HG03039 (cell line): ENCODE data around the gene LRRC47.

Experiments
- ATAC-seq: cut with Tn5 transposase; IDR thresholded peaks from one replicate; pipeline ENCODE4 v1.9.1; 2021; ENCODE audit warnings: mild to moderate bottlenecking, moderate library complexity; ENCODE audit not compliant: unreplicated experiment

Gene LRRC47

DNA sequence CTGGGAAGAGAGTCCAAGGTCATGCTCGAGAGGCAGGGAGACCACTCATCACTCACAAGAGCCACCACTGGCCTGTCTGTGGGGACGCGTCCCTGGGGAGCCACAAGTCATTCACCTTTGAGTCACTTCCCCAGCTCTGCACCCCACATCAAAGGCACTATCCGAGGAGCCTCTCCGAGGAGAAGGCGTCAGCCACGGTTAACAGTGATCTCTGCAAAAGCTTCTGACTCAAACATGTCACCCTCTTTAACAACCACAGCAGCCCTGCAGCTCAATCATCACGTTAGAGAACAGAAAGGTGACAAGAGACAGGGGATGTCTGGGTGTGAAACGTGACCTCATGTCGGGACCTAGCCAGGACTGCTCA, 9.0 kb downstream of the LRRC47 start:
- ATAC-seq: no peak

DNA sequence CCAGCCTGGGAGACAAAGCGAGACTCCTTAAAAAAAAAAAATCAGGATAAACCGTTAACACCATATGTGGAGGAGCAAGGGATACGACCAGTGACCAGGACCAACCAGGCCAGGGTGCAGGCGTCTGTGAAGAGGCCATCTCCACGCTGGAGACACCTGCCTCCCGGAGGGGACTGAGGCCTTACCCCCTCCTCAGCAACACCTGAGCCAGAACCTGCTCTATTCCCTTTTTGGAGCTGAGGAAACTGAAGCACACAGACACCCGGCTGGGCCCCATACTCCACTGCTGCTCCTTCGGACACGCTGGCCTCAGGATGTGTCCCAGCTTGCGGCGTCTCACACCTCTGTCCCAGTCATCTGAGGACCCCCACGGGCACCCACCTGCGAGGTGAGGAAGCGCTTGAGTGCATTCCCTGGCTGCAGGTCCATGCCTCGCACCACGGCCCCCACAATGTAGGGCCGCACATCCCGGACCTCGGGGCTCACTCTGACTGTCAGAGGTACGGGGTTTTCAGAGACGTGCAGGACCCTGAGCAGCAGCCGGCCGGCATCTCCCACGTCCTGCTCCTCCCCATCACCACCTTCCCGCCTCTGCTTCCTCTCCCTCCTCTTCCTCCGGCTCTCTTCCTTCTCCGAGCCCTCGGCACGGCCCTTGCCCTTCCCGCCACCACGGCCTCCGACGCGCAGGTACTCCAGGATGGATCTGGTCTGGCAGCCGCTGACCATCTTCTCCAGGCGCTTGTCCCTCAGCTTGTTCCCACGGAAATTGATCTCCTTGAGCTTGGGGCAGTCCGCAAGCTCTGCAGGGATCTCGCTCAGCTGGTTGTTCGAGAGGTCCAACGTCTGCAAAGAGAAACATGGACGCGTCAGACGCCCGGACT, 9.6 kb downstream of the LRRC47 start:
- no peak for ATAC-seq

DNA sequence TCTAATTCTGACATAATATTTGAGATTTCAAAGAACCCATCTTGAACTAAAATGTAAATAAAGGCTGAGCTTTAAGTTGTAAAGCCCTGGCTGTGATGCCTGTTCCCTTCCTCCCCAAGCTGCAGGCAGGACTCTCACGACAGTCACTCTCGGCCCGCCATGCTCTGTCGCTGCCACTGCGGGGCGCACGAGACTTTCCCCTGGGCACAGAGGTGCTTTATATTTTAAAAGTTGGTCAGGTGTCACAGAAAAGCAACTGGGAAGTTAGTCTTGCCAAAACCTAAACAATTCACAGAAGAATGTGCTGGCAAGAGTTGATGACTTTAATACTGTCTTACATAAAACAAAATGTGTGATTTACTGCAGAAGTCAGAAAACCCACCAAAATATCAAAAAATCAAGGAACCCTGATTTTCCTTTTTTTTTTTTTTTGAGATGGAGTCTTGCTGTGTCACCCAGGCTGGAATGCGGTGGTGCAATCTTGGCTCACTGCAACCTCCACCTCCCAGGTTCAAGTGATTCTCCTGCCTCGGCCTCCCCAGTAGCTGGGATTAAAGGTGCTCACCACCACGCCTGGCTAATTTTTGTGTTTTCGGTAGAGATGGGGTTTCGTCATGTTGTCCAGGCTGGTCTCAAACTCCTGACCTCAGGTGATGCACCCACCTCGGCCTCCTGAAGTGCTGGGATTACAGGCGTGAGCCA, 10.7 kb downstream of the LRRC47 start:
- ATAC-seq: no peak

DNA sequence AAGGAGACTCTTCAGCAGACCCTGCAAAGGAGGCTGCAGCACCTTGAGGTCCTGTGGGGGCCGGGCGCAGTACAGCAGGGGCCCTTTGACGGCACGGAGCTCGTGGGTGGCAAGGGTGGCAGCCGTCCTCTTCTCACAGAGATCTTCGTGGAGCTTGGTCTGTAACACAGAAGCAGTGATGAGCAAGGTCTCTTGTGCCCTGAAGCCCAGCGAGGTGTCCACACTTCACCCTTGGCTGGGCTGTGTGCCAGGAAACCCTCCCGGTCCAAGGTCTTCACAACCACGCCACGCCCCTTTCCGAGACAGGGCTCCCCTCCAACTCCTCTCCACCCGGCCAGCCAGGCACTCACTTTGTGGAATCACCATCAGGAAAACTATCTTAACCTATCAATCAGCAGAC, 11.3 kb downstream of the LRRC47 start:
- no peak for ATAC-seq

GRCh38 chr1:3783651-3784474, 12.4 kb downstream of the LRRC47 start:
- no peak for ATAC-seq

DNA sequence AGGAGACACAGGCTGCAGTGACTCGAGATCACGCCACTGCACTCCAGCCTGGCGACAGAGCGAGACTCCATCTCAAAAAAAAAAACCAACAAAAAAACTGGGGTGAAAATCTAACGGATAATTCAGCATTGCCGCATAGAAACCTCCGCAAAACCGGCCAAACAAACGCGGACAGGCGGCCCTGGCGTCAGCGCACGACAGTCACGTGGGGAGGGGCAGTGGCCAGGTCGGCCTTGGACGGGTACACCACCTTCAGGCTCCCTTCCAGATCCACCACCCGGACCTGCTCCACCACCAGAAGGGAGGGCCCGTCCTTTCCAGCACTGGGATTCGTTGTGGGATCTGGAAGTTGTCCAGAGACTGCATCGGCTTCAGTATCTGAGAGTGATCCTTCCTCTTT, 15.4 kb downstream of the LRRC47 start:
- ATAC-seq: no peak

DNA sequence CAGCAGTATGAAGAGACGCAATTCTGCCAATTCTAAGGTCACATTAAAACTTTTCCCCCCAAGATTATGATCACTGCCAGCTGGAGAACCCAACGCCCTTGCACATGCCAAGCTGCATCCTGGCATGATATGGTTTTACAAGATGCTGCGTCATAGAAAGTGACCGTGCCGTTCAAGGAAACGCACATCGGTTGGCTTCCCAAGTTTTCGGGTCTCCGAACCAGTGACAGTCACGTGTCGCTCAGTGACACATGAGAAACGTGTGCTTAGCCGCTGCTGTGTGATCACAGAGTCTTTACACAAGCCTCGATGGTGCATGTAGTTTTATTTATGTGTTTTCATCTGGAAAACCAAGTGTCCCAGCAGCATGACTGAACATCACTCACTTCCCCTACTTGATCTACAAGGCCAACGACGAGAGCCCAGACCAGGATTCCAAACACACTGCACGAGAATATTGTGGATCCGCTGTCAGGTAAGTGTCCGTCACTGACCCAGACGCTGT, 16.3 kb downstream of the LRRC47 start:
- ATAC-seq: no peak

DNA sequence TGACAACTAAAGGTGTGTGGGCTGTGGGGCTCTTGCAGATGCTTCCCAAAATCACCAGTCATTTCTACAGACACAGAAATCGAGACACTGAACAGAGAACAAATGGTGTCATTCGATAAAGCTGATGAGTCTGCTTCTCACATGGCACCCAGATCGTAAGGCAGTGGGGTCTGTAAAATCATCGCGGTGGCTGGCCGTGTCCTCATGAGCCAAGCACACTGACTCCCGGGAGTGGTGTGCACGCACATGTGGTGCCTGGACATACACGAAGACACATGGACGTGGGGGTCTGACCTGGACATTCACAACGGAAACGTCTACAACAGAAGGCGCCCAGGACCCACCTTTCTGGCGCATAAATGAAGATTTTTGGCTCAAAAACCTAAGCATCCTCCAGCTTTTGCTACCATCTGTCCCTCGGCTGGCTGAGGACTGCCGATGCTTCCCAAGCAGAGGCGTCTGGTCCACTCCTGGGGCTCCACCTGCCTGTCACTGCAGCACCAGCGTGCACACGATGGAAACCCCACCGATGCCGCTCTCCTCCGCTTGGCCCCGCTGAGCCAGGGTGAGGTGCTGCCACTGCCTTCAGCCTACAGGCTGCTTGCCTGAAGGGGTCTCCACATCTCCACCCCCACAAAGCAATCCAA, 16.9 kb downstream of the LRRC47 start:
- no peak for ATAC-seq

- no peak for ATAC-seq
These were observed 17.6 kb downstream of the LRRC47 start for GRCh38 chr1:3778590-3779264.

DNA sequence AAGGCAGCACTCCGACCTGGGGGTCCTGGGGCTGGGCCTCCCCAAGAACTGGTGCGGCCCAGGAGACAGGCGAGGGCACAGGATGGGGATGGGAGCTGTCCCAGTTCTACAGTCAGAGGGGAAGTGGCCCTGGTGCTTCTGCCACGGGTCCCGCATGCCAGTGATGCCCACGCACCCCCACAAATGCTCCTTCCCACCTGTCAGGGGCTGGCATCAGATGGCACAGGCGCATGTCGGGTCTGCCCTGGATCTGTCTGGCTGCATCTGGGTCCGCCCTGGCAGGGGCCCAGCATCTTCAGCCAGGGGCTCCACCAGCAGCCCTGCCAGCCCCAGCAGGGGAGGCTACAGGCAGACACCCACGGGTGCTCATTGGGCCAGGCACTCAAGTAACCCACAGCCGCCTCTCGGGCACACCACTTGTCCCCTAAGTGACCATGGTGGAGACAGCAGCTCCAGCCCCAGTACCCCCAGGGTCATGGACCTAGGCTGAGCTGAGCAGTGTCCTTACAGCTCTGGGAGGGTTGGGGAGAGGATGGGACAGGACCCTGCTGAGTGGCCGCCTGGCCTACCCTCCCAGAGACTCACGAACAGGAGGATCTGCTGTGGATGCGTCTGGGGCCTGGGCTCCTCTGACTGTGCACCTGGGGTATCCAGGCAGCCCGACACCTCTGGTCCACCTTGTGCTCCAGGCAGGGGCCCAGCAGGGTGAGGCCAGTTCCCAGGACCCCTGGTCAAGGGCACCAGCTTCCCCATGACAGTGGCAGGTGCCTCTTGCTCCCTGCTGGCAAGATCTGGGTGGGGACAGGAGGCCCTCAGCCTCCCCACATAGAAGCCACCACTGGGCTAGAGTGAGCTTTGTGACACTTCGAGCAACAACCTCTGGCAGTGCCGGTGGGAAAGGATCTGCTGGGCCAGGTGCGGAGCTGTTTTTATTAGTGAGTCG, 18.4 kb downstream of the LRRC47 start:
- ATAC-seq: no peak

- no peak for ATAC-seq
These were observed 19.2 kb downstream of the LRRC47 start for GRCh38 chr1:3777078-3777547.

GRCh38 chr1:3776231-3776961, 19.9 kb downstream of the LRRC47 start:
- ATAC-seq: no peak

DNA sequence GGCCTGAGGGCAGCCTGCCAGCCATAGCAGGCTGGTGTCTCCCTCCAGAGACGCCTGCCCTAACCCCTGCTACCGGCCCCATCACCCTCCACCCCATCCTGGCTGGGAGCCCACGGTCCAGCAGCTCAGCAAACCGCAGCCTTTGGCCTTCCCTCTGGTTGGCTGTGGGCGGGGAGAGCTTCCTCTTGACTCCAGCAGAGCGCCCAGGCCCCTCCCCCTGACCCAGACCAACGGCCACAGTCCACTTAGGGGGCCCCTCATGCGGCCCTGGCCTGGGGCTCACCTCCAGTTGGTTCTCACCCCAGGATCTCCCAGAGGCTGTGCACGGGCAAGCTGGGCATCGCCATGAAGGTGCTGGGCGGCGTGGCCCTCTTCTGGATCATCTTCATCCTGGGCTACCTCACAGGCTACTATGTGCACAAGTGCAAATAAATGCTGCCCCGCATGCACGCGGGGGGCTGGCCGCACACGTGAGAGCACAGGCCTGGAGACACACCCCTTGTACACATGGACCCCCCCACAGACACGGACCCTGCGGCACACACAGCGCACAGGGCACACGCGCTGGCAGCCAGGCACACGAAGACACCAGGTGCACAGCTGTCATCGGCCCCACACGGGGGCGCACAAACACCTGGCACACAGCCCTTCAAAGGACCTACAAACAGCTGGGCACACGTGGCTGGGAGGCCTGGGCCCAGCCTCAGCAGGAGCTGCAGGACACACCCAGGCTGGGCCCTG, 20.6 kb downstream of the LRRC47 start:
- ATAC-seq: no peak

DNA sequence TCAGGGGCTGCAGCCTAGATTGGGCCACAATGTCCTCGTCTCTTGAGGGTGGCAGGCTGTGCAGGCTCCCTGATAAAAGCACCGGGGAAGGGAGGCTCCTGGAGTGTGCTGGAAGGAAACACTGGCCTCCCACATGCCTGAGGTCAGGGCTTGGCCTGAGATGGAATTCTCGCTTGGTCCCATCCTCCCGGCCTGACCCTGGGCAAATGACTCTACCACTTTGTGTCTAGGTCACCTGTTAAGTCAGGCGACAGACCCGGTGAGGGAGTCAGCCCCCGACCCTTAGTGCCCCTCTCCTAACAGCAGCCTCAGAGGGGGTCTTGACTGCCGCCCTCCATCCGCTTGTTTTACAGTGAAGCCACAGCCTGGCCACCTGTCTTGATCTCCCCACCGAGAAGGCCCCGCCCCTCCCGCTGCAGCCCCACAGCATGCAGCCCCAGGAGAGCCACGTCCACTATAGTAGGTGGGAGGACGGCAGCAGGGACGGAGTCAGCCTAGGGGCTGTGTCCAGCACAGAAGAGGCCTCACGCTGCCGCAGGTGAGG, 21.3 kb downstream of the LRRC47 start:
- ATAC-seq: no peak

- ATAC-seq: no peak
These were observed 21.9 kb downstream of the LRRC47 start for GRCh38 chr1:3774276-3774945.

DNA sequence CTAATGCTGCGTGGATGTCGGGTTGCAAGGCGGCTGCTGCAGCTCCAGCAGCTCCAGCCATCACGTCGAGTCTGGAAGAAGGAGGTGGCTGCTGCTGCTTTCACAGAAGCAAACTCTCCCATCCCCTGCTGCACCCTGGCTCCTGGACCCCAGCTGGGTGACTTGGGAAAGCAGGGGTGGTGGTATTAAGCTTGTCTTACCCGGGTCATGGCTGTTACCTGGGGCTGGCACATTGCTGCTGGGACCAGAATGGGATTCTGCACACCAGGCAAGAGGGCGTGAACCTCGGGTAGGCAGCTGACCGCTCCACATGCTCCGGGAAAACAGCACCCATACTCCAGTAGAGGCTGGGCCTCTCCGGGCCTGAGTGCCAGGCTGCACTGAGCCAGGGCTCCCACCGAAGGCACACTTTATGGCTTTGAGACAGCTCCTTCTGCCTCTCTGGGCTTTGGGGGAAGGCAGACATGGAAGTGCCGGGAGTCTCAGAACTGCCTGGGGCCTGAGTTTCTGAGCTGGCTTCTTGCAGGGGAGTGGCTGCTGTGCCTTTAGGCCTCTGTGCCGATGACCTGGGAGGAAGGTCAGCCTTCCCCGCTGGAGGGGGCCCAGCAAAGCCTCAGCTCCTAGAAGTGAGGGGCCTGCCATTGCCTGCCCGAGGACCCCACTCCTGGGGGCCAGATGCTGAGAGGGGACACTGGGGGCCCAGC, 22.6 kb downstream of the LRRC47 start:
- ATAC-seq: no peak
